ENCODE measurements around the gene CDH2.

Gene CDH2

GRCh38 chr18:28048612-28049011 lies 128.3 kb downstream of the CDH2 start:
- FAIRE-seq (no peak), DNase-seq (ENCODE audit: insufficient read length, low spot score) (no peak)

- DNase-seq (ENCODE audit: insufficient read length, low spot score) (no peak), FAIRE-seq (no peak)
These were observed 131.1 kb downstream of the CDH2 start for GRCh38 chr18:28045880-28046279.

GRCh38 chr18:28045176-28045810 lies 131.6 kb downstream of the CDH2 start:
- no peak for DNase-seq (ENCODE audit: insufficient read length, low spot score)
- no peak for FAIRE-seq

- FAIRE-seq (no peak), DNase-seq (ENCODE audit: insufficient read length, low spot score) (no peak)
These were observed 132.9 kb downstream of the CDH2 start for GRCh38 chr18:28044036-28044435.

GRCh38 chr18:28043631-28044030 lies 133.3 kb downstream of the CDH2 start:
- FAIRE-seq (no peak), DNase-seq (ENCODE audit: insufficient read length, low spot score) (no peak)

GRCh38 chr18:28041366-28041765 lies 135.6 kb downstream of the CDH2 start:
- DNase-seq (ENCODE audit: insufficient read length, low spot score), result no peak

GRCh38 chr18:28040716-28041115 lies 136.2 kb downstream of the CDH2 start:
- DNase-seq (ENCODE audit: insufficient read length, low spot score) (no peak), FAIRE-seq (no peak)

More at GRCh38 chr18:28041366-28041765, 135.6 kb downstream of the CDH2 start:
- no peak for FAIRE-seq

GRCh38 chr18:28040211-28040610 lies 136.7 kb downstream of the CDH2 start:
- no peak for FAIRE-seq
- no peak for DNase-seq (ENCODE audit: insufficient read length, low spot score)

GRCh38 chr18:28039691-28040090 lies 137.2 kb downstream of the CDH2 start:
- DNase-seq (ENCODE audit: insufficient read length, low spot score), result no peak
- no peak for FAIRE-seq

GRCh38 chr18:28039078-28039477 lies 137.9 kb downstream of the CDH2 start:
- DNase-seq (ENCODE audit: insufficient read length, low spot score) (no peak), FAIRE-seq (no peak)

- DNase-seq (ENCODE audit: insufficient read length, low spot score) (no peak), FAIRE-seq (no peak)
These were observed 140.4 kb downstream of the CDH2 start for GRCh38 chr18:28036488-28036887.

GRCh38 chr18:28034567-28034966 lies 142.4 kb downstream of the CDH2 start:
- DNase-seq (ENCODE audit: insufficient read length, low spot score), result no peak
- no peak for FAIRE-seq

- no peak for DNase-seq (ENCODE audit: insufficient read length, low spot score)
- no peak for FAIRE-seq
These were observed 144.8 kb downstream of the CDH2 start for GRCh38 chr18:28032177-28032576.

GRCh38 chr18:28030458-28030857 lies 146.5 kb downstream of the CDH2 start:
- no peak for FAIRE-seq
- no peak for DNase-seq (ENCODE audit: insufficient read length, low spot score)

GRCh38 chr18:28027755-28028154 lies 149.2 kb downstream of the CDH2 start:
- FAIRE-seq, result no peak
- no peak for DNase-seq (ENCODE audit: insufficient read length, low spot score)

GRCh38 chr18:28019425-28020108 lies 157.4 kb downstream of the CDH2 start:
- DNase-seq (ENCODE audit: insufficient read length, low spot score) (no peak), FAIRE-seq (no peak)

GRCh38 chr18:28018351-28018750 lies 158.6 kb downstream of the CDH2 start:
- DNase-seq (ENCODE audit: insufficient read length, low spot score), result no peak

GRCh38 chr18:28015671-28016070 lies 161.3 kb downstream of the CDH2 start:
- DNase-seq (ENCODE audit: insufficient read length, low spot score) (no peak), FAIRE-seq (no peak)

More at GRCh38 chr18:28018351-28018750, 158.6 kb downstream of the CDH2 start:
- FAIRE-seq, result no peak

- FAIRE-seq, result no peak
- DNase-seq (ENCODE audit: insufficient read length, low spot score), result no peak
These were observed 163.9 kb downstream of the CDH2 start for GRCh38 chr18:28013066-28013465.

GRCh38 chr18:28012336-28012735 lies 164.6 kb downstream of the CDH2 start:
- FAIRE-seq (no peak), DNase-seq (ENCODE audit: insufficient read length, low spot score) (no peak)

GRCh38 chr18:28009589-28009988 lies 167.3 kb downstream of the CDH2 start:
- FAIRE-seq (no peak), DNase-seq (ENCODE audit: insufficient read length, low spot score) (no peak)

- FAIRE-seq, result no peak
- no peak for DNase-seq (ENCODE audit: insufficient read length, low spot score)
These were observed 169.1 kb downstream of the CDH2 start for GRCh38 chr18:28007841-28008240.
